NAMALWA (cell line): Measurements from ENCODE around the gene PDIA3.
A peak's percentile ranks its signal among the peaks of the same experiment; 100 is the strongest.
"Not testable (repeated sequence)": the region's sequence is repeated elsewhere in the genome, so short reads cannot be mapped to it uniquely, and the experiment has no call there.

Experiments
- DNase-seq: peaks from one replicate; pipeline ENCODE4 v3.0.0-alpha.2; 2015; ENCODE audit warnings: low spot score

Gene PDIA3

GRCh38 chr15:43746245-43746902 is at the start of gene PDIA3:
PDIA3 (plus strand) TSS chr15:43746438; CDS start chr15:43746540, 102 bp downstream.
- DNase-seq: peak; percentile 92

GRCh38 chr15:43702174-43702573 is 44.1 kb upstream of the PDIA3 start:
- no peak for DNase-seq

GRCh38 chr15:43702701-43703424 is 43.4 kb upstream of the PDIA3 start:
- DNase-seq: no peak

- DNase-seq: not testable (repeated sequence)
Observed at GRCh38 chr15:43710431-43711131, 35.7 kb upstream of the PDIA3 start.

GRCh38 chr15:43723151-43723550 is 23.1 kb upstream of the PDIA3 start:
- no peak for DNase-seq

- DNase-seq: not testable (repeated sequence)
Observed at GRCh38 chr15:43726306-43726705, 19.9 kb upstream of the PDIA3 start.

- DNase-seq: not testable (repeated sequence)
Observed at GRCh38 chr15:43728053-43728725, 18.0 kb upstream of the PDIA3 start.

- DNase-seq: no peak
Observed at GRCh38 chr15:43735416-43735815, 10.8 kb upstream of the PDIA3 start.

- peak; percentile 63 for DNase-seq
Observed at GRCh38 chr15:43746903-43747309, 668 bp downstream of the PDIA3 start.

- DNase-seq: peak; percentile 58
Observed at GRCh38 chr15:43748376-43748775, 2.1 kb downstream of the PDIA3 start.

- DNase-seq: peak; percentile 93
Observed at GRCh38 chr15:43749690-43750345, 3.6 kb downstream of the PDIA3 start.

- DNase-seq: no peak
Observed at GRCh38 chr15:43751885-43752284, 5.6 kb downstream of the PDIA3 start.

- no peak for DNase-seq
Observed at GRCh38 chr15:43762824-43763223, 16.6 kb downstream of the PDIA3 start.

GRCh38 chr15:43763819-43764446 is 17.7 kb downstream of the PDIA3 start:
- DNase-seq: no peak

GRCh38 chr15:43769584-43770228 is 23.5 kb downstream of the PDIA3 start:
- peak; percentile 82 for DNase-seq

- DNase-seq: no peak
Observed at GRCh38 chr15:43771816-43772215, 25.6 kb downstream of the PDIA3 start.

GRCh38 chr15:43772624-43773023 is 26.4 kb downstream of the PDIA3 start:
- DNase-seq: no peak

GRCh38 chr15:43774062-43774461 is 27.8 kb downstream of the PDIA3 start:
- DNase-seq: no peak

GRCh38 chr15:43775411-43775965 is 29.2 kb downstream of the PDIA3 start:
- peak; percentile 48 for DNase-seq

GRCh38 chr15:43776101-43776717 is 30.0 kb downstream of the PDIA3 start:
- peak; percentile 96 for DNase-seq
